HFF-Myc (cell line): ENCODE measurements around the gene PRKAG2.
"Not testable (repeated sequence)": the region's sequence is repeated elsewhere in the genome, so short reads cannot be mapped to it uniquely, and the experiment has no call there.

ENCODE experiments used
- DNase-seq: peaks from one replicate; pipeline ENCODE4 v3.0.0-alpha.2; 2011; ENCODE audit warnings: low read depth; ENCODE audit errors: extremely low read depth
- H3K4me3 ChIP-seq: replicated peaks from 2 replicates; pipeline ENCODE4 v1.5.1; 2011; ENCODE audit warnings: low read depth, mild to moderate bottlenecking, control low read depth, low read length
- CTCF ChIP-seq: IDR thresholded peaks from 2 replicates; pipeline ENCODE4 v1.5.1; 2012; ENCODE audit warnings: mild to moderate bottlenecking, low read depth, low read length, control low read depth; ENCODE audit errors: missing control alignments

PRKAG2 gene

DNA sequence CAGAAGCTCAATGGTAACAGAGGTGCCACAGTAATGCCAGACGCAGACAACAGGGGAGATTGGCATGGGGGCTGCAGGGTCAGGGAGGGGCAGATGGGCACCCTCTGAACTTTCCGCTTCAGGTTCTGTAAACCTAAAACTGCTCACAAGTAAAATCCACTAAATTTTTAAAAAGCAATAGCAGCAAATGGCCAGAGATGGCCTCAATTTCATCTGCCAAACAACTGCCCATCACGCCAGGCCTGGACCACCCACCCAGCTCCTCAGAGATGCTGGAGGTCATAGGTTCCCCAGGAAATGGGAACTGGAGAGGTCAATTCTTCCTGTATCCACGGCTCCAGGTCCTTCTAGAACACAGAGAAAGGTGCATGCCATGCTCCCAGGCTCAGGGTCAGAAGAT, 76.1 kb downstream of the PRKAG2 start:
- H3K4me3 ChIP-seq, result no peak overlapping the region
- no peak for DNase-seq
- no peak for TF ChIP-seq CTCF

DNA sequence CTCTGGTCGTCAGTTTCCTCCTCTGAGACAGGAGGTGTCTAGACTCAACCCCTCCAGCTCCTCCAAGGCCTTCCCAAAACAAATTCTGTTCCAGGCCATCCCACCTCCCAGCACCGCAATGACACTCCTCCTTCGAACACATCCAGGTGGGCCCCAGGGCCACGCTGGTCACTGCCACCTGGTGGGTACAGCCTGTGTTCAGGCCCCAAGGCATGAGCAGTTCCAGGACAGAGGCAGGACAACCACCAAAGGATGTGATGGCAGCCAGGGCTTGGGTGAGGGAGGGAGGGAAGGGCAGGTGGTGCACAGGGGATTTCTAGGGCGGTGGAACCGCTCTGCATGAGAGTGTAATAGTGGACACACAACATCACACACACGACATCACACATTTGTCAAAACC, 76.5 kb downstream of the PRKAG2 start:
- no peak for TF ChIP-seq CTCF
- H3K4me3 ChIP-seq, result no peak overlapping the region
- no peak for DNase-seq

DNA sequence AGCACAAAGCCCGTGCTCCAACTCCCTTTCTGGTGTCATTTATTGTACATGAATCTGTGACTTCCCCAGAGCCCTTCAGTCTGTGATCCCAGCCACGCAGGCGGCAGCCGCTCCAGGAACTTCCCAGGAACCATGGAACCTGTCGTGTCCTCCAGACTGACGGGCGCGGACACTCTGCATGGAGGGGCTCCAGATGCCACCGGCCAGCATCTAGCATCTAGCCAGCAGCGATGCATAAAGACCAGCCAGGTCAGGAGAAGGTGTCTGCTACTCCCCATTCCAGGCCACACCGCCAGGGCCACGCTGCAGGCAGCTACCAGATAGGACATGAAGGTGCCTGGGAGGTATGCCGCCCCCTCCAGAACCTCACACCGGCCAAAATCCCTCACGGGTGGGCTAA, 77.4 kb downstream of the PRKAG2 start:
- DNase-seq, result no peak
- TF ChIP-seq CTCF, result no peak
- no peak overlapping the region for H3K4me3 ChIP-seq

- no peak for DNase-seq
- TF ChIP-seq CTCF, result no peak
- no peak overlapping the region for H3K4me3 ChIP-seq
Observed at GRCh38 chr7:151798851-151799448, 78.0 kb downstream of the PRKAG2 start.

GRCh38 chr7:151797667-151798307, 79.1 kb downstream of the PRKAG2 start:
- H3K4me3 ChIP-seq, DNase-seq: not testable (repeated sequence)

DNA sequence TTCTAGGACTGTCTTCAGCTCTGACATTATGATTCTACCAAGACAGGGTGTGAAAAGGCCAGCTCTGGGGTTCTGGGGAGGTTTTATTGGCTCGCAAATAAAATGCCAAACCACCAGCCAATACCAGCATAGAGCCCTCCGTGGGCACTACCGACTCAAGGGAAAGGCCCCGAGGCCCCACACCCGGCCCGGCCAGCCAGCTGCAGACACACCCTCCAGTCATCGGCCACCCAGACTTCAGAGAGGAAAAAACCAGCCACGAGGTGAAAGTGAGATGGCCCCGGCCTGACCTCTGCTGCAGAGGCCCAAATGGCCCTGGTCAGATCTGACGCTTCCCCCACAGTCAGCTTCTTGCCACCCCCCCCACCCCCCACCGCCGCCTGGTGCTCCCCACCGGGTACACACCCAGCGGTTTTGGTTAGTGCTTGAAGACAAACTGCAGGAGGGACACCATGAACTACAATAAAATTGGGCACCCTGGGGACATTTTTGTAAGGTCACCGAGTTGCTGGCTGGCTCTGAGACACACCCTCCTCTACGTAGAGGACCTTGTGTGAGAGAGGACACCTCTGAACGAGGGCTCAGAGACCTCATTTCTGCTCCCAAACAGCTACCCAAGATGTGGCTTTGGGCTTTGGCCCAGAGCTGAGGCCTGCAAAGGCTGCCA, 79.9 kb downstream of the PRKAG2 start:
- no peak for TF ChIP-seq CTCF
- DNase-seq, result no peak
- no peak overlapping the region for H3K4me3 ChIP-seq

DNA sequence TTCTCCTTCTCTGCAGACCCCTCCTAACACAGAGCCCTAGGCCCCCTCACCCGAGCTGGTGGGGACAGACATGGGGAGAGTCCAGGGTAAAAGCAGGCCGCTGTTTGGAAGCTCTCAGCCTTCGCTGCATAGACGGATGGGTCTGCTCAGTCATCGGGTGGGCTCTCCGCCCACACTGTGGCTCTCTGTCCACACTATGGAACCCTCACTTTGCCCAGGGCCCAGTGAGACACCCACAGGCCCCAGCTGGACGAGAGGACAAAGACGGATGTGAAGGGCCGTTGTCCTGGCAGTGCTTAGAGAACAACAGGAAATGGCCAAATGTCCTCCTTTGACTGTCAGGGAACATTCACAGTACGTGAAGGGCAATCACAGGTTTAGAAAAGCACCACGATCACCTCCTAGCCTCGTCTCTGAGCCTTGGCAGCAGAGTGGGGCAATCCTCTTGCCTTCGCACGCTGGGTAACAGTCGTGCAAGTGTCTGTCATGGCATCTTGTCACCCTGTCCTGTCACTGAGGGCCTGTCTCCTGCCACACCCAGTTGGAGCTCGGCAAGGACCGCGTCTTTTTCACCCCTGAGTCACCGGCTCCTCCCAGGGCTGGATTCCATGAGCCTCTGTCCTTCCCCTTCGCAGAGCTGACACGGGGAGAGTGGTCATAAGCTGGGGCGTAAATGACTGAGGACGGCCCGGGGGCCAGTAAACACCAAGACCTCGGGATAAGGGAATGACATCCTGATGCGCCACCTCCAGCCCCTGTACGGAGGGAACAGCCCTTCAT, 80.6 kb downstream of the PRKAG2 start:
- no peak for DNase-seq
- H3K4me3 ChIP-seq, result no peak overlapping the region
- TF ChIP-seq CTCF, result no peak
